ENCODE data around the gene COL17A1. TPM values are rescaled to one million over a fixed set of nuclear protein-coding genes. Genes with fewer than 3 reads are reported as not detected.

Gene COL17A1
- total RNA-seq, 1 donor from 2014 or later: not detected

DNA sequence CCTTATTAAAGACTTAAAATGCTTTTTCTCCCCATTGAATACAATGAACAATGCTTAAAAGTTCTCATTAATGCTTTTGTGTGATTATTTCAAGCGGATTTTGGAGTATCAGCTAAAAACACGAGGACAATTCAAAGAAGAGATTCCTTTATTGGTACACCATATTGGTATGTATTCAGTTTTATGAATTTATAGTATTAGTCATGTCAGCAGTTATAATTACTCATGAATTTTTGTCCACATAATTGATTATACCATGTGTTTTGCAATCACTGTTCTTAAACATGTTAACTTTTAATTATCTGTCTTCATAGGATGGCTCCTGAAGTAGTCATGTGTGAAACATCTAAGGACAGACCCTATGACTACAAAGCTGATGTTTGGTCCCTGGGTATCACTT is 86.9 kb downstream of the COL17A1 start:
- intact Hi-C loops (cut with micrococcal nuclease): no loop called here
- H3K4me3 Mint-ChIP-seq: no peak overlapping the region
- peaks cover 15% of the 10 kb centered on the region for H3K4me1 Mint-ChIP-seq
- no peak for DNase-seq
- no peak overlapping the region for H3K27ac Mint-ChIP-seq
- H3K27me3 Mint-ChIP-seq: no peaks in the 10 kb centered on the region
- H3K9me3 Mint-ChIP-seq: no peaks in the 10 kb centered on the region
- H3K36me3 Mint-ChIP-seq (ENCODE audit: low read depth): peaks cover 55% of the 10 kb centered on the region

DNA sequence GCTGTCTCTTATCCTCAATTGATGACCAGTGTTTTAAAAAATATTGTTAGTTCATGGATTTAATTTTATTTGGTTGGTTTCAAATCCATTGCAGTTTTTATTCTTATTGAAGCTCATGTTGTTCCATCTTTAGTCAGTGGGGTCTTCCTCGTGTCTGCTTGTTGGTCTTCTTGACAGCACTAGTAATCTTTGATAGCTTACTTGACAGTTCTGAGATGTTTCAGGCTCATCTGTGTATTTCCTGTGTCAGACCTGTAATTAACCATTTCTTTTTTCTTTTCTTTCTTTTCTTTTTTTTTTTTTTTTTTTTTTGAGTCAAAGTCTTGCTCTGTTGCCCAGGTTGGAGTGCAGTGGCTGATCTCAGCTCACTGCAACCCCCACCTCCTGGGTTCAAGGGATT is 90.5 kb downstream of the COL17A1 start:
- Mint-ChIP-seq H3K4me3 (no peak overlapping the region), H3K27me3 (no peaks in the 10 kb centered on the region), H3K9me3 (no peaks in the 10 kb centered on the region), H3K36me3 (ENCODE audit: low read depth) (peaks cover 48% of the 10 kb centered on the region), H3K4me1 (peaks cover 16% of the 10 kb centered on the region), H3K27ac (no peak overlapping the region)
- intact Hi-C loops (cut with micrococcal nuclease): no loop called here
- no peak for DNase-seq

DNA sequence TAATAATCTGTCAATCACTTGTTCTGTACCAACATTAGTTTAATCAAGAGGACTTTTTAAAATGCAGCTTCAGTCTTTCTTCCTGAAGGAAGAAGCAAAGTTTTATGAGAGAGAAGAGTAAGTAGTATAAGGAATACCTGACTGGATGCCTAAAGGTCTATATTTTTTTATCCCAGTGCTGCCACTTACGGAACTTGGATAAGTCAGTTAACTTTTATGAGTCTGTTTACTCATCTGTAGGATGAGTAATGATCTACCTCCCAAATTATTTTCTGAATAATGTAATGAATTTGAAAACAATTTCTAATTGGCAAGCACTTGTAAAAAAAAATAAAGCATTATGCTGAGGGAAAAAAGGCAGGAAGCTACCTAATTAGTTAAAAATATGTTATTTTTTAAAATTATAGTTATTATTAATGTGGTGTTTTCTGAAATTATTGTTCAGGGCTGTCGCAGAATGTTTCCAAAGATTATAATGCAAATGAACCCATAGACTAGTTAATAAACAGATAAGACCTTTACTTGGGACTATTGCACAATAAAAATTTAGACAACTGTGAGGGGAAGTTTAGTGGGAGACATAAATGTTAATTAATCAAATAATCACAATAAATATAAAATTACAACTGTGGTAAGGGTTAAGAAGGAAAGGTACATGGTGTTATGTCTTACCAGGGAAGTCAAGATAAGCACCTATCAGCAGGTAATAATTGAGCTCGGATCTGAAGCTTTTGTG is 94.1 kb downstream of the COL17A1 start:
- Mint-ChIP-seq H3K4me1 (peaks cover 23% of the 10 kb centered on the region), H3K27me3 (no peaks in the 10 kb centered on the region), H3K36me3 (ENCODE audit: low read depth) (peaks cover 30% of the 10 kb centered on the region), H3K27ac (no peak overlapping the region), H3K9me3 (no peaks in the 10 kb centered on the region), H3K4me3 (no peak overlapping the region)
- intact Hi-C loops (cut with micrococcal nuclease): no loop called here
- DNase-seq: no peak

DNA sequence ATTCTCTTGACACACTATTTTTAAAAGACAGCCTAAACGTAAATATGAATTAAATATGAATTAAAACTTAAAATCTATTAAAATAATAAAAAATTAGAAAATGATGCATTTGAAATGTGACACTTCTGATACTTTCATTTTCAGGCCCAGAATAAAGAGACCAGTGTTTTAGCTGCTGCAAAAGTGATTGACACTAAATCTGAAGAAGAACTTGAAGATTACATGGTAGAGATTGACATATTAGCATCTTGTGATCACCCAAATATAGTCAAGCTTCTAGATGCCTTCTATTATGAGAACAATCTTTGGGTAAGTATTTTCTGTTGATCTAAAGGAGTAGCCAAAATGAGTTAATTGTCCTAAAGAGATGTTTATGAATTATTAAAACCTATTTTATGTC is 95.1 kb downstream of the COL17A1 start:
- H3K36me3 Mint-ChIP-seq (ENCODE audit: low read depth): peaks cover 23% of the 10 kb centered on the region
- H3K27me3 Mint-ChIP-seq: no peaks in the 10 kb centered on the region
- DNase-seq: no peak
- H3K27ac Mint-ChIP-seq: no peak overlapping the region
- H3K4me1 Mint-ChIP-seq: peaks cover 26% of the 10 kb centered on the region
- H3K4me3 Mint-ChIP-seq: no peak overlapping the region
- intact Hi-C loops (cut with micrococcal nuclease): no loop called here
- H3K9me3 Mint-ChIP-seq: no peaks in the 10 kb centered on the region

DNA sequence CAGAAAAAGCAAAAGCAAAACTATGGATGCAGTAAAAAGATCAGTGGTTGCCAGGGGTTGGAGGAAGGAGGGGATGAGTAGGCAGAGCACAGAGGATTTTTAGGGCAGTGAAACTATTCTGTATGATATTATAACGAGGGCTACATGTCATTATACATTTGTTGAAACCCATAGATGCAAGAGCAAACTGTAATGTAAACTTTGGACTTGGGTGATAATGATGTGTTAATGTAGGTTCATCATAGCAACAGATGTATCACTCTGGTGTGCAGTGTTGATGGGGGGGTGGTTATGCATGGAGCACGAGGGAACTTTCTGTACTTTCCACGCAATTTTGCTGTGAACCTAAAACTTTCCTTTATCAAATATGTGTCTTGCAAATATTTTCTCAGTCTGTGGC is 95.6 kb downstream of the COL17A1 start:
- Mint-ChIP-seq H3K9me3 (no peaks in the 10 kb centered on the region), H3K4me3 (no peak overlapping the region), H3K36me3 (ENCODE audit: low read depth) (peaks cover 21% of the 10 kb centered on the region), H3K27me3 (no peaks in the 10 kb centered on the region), H3K4me1 (peaks cover 29% of the 10 kb centered on the region), H3K27ac (no peak overlapping the region)
- no peak for DNase-seq
- intact Hi-C loops (cut with micrococcal nuclease): no loop called here

DNA sequence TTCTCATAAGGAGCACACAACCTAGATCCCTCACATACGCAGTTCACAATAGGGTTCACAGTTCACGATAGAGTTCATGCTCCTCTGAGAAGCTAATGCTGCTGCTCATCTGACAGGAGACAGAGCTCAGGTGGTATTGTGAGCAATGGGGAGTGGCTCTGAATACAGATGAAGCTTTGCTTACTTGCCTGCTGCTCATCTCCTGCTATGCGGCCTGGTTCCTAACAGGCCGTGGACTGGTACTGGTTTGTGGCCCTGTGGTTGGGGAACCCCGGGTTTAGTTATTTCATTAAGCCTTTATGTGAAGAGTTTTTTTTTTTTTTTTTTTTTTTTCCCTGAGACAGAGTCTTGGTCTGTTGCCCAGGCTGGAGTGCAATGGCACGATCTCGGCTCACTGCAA is 99.3 kb downstream of the COL17A1 start:
- Mint-ChIP-seq H3K4me3 (no peak overlapping the region), H3K36me3 (ENCODE audit: low read depth) (peaks cover 5% of the 10 kb centered on the region), H3K27ac (no peak overlapping the region), H3K9me3 (no peaks in the 10 kb centered on the region), H3K27me3 (no peaks in the 10 kb centered on the region), H3K4me1 (peaks cover 45% of the 10 kb centered on the region)
- intact Hi-C loops (cut with micrococcal nuclease): no loop called here
- DNase-seq: peak; percentile 68

DNA sequence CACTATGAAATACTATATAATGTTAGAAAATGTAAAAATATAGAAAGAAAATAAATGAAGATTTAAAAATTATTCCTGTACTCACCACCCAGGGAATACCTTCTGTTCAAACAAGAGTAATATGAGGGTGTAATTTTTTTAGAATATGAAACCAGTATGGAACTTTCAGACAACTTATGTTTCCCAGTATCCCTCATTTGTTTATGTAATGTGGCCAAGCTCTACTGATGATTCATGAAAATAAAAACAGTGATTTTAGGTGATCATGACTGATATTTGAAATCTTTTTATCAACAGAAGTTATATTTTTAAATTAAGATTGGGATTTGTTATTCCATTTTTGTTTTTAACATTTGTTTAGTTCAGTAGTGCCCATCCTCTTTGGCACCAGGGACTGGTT is 100.0 kb downstream of the COL17A1 start:
- Mint-ChIP-seq H3K9me3 (no peaks in the 10 kb centered on the region), H3K27me3 (no peaks in the 10 kb centered on the region), H3K4me1 (peaks cover 50% of the 10 kb centered on the region), H3K36me3 (ENCODE audit: low read depth) (peaks cover 2% of the 10 kb centered on the region), H3K4me3 (no peak overlapping the region), H3K27ac (no peak overlapping the region)
- intact Hi-C loops (cut with micrococcal nuclease): no loop called here
- no peak for DNase-seq

DNA sequence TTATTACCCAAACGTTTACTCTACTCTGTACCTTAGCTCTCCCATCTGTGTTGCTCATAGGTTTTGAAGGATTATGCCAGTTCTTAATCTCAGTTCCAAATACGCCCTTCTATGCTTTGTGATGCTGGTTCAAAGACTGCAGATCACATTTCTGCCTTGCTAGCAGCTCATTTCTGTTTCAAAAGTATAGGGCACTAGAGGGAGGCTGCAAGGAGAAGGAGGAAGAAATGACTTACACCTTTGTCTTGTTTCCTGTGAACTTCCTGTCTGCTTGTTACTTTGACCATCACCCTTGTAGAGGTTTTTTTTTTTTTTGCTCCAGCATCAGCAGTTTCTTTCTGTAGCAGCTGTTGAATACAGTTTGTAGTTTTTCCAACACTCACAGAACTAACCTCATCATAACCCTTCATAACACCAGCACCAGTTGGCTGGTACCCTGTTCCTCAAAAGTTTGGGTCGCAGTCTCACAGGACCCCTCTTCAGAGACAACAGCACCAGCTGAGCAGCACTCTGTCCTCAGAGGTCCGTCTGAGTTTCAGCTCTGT is 102.2 kb downstream of the COL17A1 start:
- no peaks in the 10 kb centered on the region for H3K27me3 Mint-ChIP-seq
- H3K27ac Mint-ChIP-seq: peak overlapping the region; percentile 78
- intact Hi-C loops (cut with micrococcal nuclease): loop anchor here (1.0 to 2.0 kb wide), 2 partner anchors 15 to 95 kb away; no protein-coding TSS in a partner anchor
- H3K4me3 Mint-ChIP-seq: peak overlapping the region; percentile 79
- H3K4me1 Mint-ChIP-seq: peaks cover 49% of the 10 kb centered on the region
- DNase-seq: peak; percentile 77
- no peaks in the 10 kb centered on the region for H3K9me3 Mint-ChIP-seq
- H3K36me3 Mint-ChIP-seq (ENCODE audit: low read depth): peaks cover 4% of the 10 kb centered on the region

DNA sequence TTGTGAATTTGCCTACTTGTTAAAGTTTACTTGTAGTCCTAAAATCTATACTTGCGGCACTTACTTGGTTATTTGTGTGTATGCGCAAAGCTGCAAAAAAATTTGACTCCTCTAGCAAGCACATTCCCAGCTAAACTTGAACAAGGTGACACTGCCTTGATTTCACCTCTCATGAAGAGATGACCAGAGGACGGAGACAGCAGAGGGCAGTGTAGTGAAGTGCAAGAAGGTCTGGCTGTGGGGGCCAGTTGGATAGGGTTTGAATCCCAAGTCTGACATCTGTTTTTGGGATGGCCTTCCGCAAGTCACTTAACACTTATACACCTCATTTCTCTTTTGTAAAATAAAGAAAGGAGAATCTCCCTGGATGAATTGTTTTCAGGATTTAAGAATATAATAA is 103.0 kb downstream of the COL17A1 start:
- no peak for DNase-seq
- Mint-ChIP-seq H3K4me1 (peaks cover 47% of the 10 kb centered on the region), H3K36me3 (ENCODE audit: low read depth) (peaks cover 6% of the 10 kb centered on the region), H3K9me3 (no peaks in the 10 kb centered on the region), H3K27me3 (no peaks in the 10 kb centered on the region), H3K4me3 (no peak overlapping the region), H3K27ac (no peak overlapping the region)
- intact Hi-C loops (cut with micrococcal nuclease): loop anchor here (1.0 to 2.0 kb wide), 2 partner anchors 14 to 94 kb away; no protein-coding TSS in a partner anchor

Other genes starting within 250 kb of the COL17A1 start
- gene SH3PXD2A, start 230.3 kb downstream of the COL17A1 start, total RNA-seq: 8.3 and 8.5 TPM in 2 replicates
- 23.6 and 24.1 TPM in 2 replicates for gene STN1, start 167.7 kb downstream of the COL17A1 start, total RNA-seq
- 22.9 and 27.1 TPM in 2 replicates for gene SLK, start 118.7 kb downstream of the COL17A1 start, total RNA-seq
- gene SFR1, start 36.3 kb upstream of the COL17A1 start, total RNA-seq: 12.1 and 13.8 TPM in 2 replicates
- not detected in 2 replicates for gene CFAP43, start 146.5 kb upstream of the COL17A1 start, total RNA-seq
- 136 and 140 TPM in 2 replicates for gene GSTO1, start 169.0 kb upstream of the COL17A1 start, total RNA-seq
- gene GSTO2, start 183.3 kb upstream of the COL17A1 start, total RNA-seq: 0.77 and 1.3 TPM in 2 replicates